GDM1 (cell line): Measurements from ENCODE around the gene RBM17.
A peak's percentile ranks its signal among the peaks of the same experiment; 100 is the strongest.
"Not testable (repeated sequence)": the region's sequence is repeated elsewhere in the genome, so short reads cannot be mapped to it uniquely, and the experiment has no call there.

ENCODE experiments used
- DNase-seq: peaks from one replicate; lab custom pipeline; 2025; lab: John Stamatoyannopoulos, UW

RBM17 gene

DNA sequence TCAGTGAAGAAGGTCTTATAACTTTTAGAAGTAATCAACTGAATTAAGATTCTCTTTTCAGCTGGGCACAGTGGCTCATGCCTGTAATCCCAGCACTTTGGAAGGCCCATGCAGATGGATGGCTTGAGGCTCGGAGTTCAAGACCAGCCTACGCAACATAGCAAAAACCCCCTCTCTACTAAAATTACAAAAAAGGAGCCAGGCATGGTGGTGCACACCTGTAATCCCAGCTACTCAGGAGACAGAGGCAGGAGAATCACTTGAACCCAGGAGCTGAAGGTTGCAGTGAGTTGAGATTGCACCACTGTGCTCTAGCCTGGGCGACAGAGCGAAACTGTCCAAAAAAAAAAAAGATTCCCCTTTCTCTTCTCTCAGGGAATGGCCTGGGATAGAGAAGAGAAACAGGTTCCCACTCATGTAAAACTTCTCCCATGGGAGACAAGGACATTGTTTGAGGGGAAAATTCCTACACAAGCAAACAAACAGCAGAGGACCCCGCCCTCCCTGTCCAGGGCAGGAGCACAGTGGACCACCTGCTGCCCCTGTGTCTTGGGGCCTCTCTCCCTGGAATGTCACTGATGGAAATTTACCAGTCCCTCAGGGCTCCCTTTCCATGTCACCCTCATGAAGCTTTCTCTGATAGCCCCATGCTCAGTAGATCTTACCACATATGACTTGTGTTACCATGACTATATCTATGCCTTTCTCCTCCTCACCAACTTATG, 32.3 kb upstream of the RBM17 start:
- no peak for DNase-seq

DNA sequence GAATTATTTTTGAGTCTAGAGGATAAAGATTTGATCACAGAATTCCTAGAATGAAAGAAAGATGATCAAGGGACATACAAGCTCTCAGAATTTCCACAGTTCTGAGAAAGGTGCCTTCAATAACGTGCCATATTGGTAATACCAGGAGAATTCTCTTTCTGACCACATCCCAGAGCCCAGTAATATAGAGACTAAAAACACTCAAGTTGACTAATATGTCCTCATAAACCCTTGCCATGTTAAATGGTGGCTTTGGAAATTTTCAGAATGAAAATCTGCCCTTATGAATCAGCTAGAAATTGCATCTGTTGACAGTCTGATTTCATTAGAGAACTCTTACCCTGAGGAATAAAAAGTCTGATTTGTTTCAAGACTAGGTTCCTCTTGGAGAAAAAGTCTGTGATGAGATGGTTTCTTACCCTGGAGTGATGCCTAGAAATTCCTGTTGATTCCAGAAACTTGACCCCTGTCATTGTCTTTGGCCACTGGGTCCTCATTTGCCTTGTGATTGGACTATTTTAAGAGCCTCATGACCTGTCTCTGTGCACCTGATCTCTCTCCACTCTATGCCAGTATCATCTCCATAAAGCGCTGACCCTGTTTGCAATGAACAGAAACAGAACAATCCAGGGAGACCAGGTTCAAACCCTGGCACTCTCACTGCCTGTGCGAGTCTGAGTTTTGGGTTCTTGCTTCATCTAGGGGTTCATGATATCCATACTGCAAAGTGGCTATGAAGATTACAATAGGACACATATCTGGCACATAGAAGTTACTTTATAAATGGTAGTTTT, 30.0 kb upstream of the RBM17 start:
- no peak for DNase-seq

DNA sequence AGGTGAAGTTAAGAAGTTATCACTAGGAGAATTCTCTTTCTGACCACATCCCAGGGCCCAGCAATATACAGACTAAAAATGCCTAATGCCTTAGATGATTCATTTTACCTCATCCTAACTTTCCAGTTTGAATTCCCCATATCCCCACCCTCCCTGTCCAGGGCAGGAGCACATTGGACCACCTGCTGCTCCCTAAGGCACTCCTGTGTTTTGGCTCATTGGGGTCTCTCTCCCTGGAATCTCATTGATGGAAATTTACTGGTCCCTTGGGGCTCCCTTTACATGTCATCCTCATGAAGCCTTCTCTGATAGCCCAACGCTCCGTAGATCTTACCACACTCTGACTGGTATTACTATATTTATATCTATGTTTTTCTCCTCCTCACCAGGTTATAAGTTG, 29.3 kb upstream of the RBM17 start:
- DNase-seq, result no peak

DNA sequence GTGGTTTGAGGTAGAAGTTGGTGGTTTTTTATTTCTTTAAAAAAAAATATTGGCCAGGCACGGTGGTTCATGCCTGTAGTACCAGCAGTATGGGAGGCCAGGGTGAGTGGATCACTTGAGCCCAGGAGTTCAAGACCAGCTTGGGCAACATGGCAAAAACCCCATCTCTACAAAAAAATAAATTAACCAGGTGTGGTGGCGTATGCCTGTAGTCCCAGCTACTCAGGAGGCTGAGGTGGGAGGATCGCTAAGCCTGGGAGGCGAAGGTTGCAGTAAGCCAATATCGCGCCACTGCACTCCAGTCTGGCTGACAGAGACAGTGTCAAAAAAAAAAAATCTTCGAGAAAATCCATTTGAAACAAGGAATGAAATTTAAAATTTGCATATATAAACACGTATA, 27.8 kb upstream of the RBM17 start:
- no peak for DNase-seq

DNA sequence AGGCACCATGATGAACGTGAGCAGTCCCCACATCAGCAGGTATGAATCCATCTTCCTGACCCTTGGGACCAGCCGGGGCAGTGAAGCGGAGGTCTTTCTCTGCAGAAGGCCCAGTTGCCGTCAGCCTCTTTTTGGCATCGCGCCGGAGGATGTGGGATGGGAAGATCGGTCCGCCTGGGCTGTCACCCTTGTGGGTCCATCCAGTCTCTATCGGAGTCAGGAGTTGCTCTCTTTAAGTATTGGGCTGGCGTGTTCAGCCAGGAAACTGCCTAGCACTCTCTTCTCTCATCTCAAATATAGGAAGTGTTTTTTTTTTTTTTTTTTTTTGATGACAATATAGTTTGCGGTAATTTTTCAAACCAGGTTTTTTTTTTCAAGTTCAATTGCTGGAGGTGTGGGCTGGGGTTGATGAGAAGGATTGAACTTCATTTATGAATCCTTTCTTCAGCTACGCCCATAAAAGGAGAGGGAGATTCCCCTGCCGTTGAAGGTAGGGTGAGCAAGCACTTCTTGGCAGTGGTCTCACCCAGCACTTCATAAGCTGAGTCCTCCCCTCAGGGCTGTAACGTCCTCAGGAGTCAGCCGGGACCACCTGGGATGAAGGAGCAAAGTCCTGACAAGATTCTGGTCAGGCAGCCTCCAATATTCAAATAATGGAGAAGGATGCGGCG, 26.6 kb upstream of the RBM17 start, which contains the start of gene IL2RA:
Gene IL2RA, minus strand, starts transcription at position 267 of the 671 bp plus-strand sequence. Its CDS starts 216 bp downstream, at position 51.
- DNase-seq, result no peak

DNA sequence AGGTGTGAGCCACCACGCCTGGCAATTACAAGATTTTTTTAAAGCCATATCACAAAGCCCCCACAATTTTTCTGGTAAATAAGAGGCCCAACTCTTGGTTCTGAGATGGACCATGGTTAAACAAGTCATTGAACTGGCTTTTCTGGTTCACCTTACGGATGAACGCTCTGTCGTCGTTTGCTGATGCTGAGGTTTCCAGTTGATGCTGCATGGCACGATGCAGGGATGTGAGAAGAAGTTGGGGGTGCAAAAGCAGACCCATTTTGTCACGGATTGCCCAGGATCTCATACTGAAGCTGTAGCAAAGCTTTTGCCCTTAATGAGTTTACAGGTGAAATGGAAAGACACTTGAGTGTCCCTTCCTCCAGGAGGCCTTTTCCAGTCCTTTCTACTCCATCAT, 24.7 kb upstream of the RBM17 start:
- DNase-seq, result no peak

DNA sequence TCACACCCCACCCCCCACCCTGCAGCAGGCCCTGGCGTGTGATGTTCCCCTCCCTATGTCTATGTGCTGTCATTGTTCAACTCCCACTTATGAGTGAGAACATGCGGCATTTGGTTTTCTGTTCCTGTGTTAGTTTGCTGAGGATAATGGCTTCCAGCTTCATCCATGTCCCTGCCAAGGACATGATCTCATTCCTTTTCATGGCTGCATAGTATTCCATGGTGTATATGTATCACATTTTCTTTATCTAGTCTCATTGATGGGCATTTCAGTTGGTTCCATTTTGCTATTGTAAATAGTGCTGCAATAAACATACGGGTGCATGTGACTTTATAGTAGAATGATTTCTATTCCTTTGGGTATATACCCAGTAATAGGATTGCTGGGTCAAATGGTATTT, 24.1 kb upstream of the RBM17 start:
- DNase-seq, result not testable (repeated sequence)

DNA sequence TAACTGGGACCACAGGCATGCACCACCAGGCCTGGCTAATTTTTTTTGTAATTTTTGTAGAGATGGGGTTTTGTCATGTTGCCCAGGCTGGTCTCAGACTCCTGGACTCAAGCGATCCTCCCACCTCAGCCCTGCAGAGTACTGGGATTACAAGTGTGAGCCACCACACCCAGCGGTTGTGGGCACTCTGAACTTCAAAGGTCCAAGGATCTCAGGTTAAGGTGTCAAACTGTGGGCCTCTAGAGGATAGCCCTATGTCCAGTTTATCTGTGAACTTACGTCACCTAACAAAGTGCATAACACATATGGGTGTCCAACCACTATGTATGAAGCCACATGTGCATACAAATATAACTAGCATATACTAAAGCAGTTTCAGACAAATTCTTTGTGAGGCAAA, 23.4 kb upstream of the RBM17 start:
- no peak for DNase-seq

DNA sequence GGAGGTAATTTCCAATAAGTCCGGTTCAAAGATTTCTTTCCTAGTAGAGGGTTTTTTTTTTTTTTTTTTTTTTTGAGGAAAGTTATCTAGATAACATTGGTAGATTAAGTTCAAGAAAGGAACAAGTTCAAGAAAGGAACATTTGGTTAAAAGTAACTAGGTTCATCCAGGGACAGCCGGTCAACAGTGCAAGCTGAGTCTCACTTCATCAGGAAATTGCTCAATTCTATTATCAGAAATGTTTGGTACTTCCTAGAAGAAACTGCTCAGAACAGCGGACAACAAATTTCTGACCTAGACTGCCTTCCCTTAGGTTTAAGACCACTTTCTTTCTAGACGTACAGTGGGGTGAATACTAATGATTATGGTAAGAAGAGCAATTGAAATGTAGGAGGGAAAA, 23.0 kb upstream of the RBM17 start:
- DNase-seq, result no peak

DNA sequence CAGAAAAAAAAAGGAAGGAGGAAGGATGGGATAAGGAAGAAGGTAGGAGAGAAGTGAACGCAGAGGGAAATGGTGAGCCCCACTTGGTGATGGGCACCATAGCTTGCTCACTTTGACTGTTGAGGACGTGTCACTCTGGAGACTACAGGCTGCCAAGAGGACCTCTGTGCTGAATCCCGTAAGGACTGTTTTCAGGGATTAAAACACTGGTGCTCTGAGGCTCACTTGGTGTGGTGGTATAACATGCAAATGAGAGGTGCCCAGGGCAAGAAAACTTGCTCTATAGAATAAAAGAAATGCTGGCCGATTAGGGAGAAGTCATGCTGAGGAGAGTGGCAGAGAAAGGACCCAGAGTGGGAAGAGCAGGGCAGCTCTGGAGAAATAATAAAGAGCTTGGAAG, 21.4 kb upstream of the RBM17 start:
- DNase-seq, result no peak

DNA sequence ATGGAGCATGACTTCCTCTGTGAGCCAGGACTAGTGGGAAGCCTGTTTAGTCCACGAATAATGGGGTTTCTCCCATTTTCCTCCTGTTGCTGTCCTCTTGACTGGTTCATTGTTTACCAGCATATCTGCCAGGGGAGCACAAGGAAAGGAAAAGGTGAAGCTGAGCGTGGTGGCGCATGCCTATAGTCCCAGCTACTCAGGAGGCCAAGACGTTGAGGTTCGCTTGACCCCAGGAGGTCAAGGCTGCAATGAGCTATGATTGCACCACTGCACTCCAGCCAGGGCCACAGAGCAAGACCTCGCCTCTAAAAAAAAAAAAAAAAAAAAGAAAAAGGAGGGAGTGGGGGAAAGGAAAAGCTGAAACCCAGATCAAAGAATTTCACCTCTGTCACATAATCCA, 20.8 kb upstream of the RBM17 start:
- no peak for DNase-seq

DNA sequence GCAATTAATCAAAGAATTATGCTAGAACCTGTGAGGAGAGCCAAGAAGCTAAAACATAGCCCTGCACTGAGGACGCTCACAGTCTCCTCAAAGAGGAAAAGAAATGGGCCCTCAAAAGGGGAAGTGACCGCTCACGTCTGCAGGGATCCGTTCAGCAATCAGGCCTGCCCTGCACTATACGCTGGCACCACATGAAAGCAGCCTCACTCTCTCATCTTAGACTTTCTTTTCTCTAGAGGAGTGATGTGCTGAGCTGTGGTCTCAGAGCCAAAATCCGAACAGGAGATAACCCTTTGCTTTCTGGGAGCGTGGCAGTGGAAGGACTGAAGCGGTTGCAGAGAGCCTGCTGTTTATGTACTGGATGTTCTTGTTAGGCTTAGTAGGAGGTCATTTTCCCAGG, 20.4 kb upstream of the RBM17 start:
- DNase-seq, result peak; percentile 61

DNA sequence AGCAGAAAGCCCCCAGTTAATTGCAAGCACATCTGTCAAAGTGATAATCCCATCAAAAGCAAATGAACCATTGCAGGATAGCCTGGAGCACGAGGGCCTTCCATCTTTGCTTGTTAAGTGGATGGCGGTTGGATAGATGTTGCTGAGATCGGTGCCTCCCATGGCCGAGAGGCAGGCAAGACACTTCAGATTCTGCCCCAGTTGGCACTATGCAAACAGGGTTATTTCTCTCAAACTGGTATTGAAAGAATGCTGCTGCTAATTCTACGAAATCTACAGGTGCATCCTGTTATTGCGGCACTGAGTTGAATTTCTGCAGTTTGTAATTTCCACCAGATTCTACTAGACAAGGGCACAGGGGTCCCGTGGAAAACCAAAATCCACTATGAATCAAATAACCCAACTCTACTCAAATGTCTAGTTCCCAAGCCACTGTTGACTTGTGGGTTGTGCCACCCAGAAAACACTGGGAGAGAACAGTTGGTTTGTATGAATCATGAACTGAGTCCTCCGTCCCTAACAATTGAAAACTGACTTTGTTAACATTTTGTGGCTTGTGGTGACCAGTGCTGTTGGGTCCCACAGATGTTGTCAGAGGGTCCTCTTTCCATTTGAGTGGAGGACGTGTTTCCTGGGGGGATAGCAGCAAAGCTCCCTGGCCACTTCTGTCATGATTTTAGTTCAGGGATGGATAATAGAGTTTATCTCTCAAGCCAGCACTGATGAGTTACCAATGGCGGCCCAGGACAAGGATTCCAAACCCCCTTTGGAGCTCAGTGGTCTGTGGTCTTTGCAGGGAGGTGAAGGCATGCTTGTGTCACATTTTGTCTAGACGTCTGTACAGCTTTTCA, 19.5 kb upstream of the RBM17 start:
- no peak for DNase-seq

DNA sequence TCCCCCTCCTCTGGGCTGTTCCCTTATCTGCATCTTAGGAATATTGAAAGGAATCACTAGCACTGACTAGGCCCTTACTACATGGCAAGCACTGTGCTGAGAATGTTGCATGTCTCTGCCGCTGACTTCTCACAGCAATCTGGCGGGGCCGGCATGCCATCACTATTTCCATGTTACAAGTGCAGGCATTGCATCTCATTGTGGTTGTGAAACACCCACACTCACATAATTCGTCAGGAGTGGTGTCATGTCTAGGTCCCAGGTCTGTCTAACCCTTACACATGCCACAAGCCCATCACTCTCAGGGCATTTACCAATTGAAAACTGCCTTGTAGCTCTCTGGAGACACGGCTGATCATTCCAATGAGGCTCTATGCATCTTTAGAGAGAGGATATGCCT, 18.2 kb upstream of the RBM17 start:
- DNase-seq, result no peak

DNA sequence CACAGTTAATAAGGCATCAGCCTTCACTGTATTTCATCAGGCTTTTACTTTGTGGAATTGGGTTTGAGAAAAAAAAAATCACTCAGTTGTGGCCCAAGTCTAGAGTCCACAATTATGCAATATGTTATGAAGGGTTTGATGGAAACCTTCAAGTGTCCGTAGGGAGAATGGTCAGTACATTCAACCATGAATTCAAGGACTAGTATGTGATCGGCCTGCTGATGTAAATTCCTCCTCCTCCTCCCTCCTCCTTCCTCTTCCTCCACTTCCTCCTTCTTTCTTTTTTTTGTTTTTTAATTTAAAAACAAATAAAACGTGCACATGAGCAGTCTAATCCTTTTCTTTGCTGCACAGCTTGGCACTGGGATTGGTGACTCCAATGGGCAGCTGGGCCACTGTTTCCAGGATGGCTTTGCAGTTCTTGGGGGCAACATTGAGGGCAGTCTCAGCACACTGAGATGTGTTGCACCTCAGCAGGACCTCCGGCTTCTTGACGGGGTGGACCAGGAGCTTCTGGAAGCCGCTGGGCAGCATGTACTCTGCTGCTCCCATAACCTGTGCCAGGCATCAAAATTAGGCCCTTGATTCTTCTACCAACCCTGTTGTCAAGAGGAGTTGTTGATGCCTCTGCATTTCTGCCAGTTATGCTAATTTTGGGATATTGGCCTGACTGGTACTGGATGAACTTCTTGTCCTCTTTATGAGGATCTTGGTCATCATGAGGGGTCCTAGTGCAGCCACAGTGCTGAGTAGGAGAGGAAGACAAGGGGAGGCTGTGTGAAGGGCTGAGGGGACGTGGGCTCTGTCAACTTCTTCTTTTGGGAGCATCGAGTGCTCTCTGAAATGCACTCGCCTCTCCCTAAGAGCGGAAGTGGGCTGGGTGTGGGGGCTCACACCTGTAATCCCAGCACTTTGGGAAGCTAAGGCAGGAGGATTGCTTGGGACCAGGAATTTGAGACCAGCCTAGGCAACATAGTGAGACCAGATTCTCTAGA, 17.4 kb upstream of the RBM17 start:
- no peak for DNase-seq

DNA sequence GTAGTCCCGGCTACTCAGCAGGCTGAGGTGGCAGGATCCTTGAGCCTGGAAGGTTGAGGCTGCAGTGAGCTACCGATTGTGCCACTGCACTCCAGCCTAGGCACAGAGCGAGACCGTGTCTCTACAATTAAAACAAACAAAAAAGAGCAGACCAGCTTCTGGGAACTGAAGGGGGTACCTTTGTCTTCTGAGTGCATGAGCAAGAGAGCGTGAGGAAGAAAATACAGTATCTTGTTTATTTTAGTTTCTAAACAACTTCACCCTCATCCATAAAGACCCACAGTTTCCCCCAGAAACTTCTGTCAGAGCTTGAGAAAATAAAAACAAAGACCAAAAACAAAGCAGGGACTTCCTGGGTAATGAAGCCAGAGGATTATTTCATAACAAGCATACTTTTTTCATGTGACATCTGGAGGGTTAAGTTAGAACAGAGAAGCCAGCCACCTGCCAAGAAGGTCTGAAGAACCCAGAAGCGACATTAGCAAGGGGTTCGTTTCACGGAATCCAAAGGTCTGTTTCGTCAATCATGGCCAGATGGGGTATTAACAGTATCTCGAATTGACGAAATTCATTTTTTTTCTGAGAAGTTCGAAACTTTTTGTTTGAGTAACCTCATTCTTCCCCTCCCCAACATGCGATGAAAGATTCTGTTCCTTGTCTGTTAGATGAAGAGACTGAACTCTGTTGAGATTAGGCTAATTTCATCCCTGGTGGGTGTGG, 16.5 kb upstream of the RBM17 start:
- DNase-seq, result no peak

DNA sequence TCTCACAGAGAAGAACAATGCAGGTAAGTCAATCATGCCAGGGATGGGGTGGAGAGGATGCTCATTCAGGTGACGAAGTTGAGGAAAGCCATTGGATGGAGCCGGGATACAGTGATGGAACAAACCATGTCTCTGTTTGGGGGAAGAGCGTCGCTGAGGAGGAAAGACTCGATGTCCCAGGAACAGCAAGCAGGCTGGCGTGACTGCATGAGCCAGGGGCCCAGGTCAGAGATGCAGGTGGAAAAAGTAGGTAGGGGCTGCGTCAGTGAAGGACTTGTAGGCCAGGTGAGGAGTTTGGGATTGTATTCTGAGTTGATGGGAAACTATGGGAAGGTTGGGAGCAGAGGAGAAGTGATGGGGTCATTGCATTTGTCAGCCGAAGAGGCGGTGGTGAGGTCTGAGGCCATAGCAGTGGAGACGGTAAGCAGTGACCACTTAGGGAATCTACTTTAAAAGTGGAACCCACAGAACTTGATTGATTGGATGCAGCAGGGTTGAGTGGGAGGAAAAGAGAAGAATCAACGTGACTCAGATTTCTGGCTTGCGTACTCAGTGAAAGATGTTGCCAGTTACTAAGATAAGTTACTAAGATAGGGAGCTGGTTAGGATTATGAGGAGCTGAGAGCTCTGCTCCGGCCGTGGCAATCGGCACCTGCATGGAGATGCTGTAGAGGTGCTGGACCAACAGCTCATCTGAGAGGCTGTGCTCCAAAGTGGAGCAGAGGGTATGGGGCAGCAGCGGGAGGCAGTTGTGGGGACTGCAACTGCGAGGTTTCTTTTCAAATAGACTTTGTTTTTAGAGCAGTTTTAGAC, 14.1 kb upstream of the RBM17 start:
- DNase-seq, result no peak

DNA sequence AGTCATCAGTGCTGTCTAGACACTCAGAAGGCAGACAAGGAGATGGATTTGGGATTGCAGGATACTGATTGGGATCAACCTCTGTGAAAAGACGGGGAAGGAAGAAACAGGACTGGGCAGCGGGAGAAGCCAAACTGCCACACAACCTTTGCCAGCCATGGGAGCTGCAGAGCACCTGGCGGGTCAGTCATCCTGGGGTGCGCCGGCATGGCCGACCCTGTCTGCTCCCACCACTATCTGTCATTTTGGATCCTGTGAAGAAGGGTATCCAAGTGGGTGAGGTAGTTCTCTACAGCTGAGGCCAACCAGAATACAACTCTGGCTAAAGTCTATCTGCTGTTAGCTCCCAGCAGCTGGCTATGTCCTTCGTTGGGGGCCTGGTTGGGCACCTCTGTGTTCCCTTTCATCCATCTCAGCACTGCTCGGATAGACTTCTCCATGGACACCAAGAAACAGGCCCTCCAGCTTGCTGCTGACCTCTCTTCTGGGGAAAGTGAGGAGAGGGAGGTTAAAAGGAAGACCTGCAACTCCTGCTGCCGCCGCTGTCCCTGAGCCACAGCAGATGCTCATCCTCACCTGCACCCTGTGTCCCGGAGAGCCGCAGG, 11.7 kb upstream of the RBM17 start:
- DNase-seq, result no peak

DNA sequence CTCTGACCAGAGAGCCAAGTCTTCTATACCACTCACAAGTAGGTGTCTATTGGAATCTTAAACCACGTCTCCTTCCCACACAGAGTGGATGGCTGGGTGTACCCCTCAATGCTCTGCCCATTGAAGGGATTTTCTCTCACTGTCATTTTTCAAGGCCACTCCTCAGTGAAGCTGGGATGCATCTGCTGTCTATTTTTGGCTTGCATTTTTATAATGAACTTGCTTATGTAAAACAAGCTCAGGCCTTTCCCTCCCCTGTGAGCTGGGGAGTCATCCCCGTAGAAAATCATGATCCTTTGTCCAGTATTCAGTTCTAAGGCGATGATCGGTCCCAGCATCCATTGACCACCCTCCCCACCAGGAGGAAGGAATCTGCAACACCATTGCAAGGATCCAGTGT, 9.8 kb upstream of the RBM17 start:
- no peak for DNase-seq
